PC-3 (cell line): ENCODE results near the gene LIMS2.

Source experiments
- EZH2 ChIP-seq: fragments of 300-600 bp; sonication (generic); IDR thresholded peaks from one replicate; pipeline ENCODE4 v1.6.1; 2017; ENCODE audit warnings: antibody characterized with exemption, mild to moderate bottlenecking, low read length; ENCODE audit not compliant: unreplicated experiment
- EZH2phosphoT487 ChIP-seq: fragments of 300-600 bp; sonication (generic); IDR thresholded peaks from 2 replicates; pipeline ENCODE4 v1.6.1; 2018; ENCODE audit warnings: mild to moderate bottlenecking, antibody characterized with exemption, low read length, borderline replicate concordance
- TF ChIP-seq, protein P1 (sequence below): fragments of 300-600 bp; sonication (generic); conservative IDR thresholded peaks from 2 replicates; pipeline ENCODE4 v1.5.1; 2017; ENCODE audit warnings: antibody characterized with exemption, low read depth, mild to moderate bottlenecking, low read length

- TF ChIP-seq, protein P1, sequence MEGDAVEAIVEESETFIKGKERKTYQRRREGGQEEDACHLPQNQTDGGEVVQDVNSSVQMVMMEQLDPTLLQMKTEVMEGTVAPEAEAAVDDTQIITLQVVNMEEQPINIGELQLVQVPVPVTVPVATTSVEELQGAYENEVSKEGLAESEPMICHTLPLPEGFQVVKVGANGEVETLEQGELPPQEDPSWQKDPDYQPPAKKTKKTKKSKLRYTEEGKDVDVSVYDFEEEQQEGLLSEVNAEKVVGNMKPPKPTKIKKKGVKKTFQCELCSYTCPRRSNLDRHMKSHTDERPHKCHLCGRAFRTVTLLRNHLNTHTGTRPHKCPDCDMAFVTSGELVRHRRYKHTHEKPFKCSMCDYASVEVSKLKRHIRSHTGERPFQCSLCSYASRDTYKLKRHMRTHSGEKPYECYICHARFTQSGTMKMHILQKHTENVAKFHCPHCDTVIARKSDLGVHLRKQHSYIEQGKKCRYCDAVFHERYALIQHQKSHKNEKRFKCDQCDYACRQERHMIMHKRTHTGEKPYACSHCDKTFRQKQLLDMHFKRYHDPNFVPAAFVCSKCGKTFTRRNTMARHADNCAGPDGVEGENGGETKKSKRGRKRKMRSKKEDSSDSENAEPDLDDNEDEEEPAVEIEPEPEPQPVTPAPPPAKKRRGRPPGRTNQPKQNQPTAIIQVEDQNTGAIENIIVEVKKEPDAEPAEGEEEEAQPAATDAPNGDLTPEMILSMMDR = no peak
- TF ChIP-seq EZH2 = no peak
- TF ChIP-seq EZH2phosphoT487 = no peak
These were observed 42.9 kb upstream of the LIMS2 start for GRCh38 chr2:127718271-127718670.
